DOHH2 (cell line): ENCODE results near the gene DDHD1.

ENCODE experiments used
- H3F3A ChIP-seq: fragments of 200-600 bp; sonication (generic), shearing (Covaris generic); 2 replicates; pipeline ENCODE4 v1.6.0; 2016; ENCODE audit warnings: antibody characterized with exemption, mild to moderate bottlenecking; ENCODE audit not compliant: control insufficient read depth, insufficient read depth
- H3K27ac ChIP-seq: fragments of 200-600 bp; sonication (generic); 2 replicates; pipeline ENCODE4 v1.5.1; 2014; ENCODE audit warnings: low read depth, mild to moderate bottlenecking, low read length, moderate library complexity
- H3K27me3 ChIP-seq: fragments of 200-600 bp; sonication (generic); 2 replicates; pipeline ENCODE4 v1.6.1; 2014; ENCODE audit warnings: mild to moderate bottlenecking, low read length, mixed read lengths; ENCODE audit not compliant: control insufficient read depth
- H3K36me3 ChIP-seq: fragments of 200-600 bp; sonication (generic); 2 replicates; pipeline ENCODE4 v1.6.1; 2014; ENCODE audit warnings: mild to moderate bottlenecking, low read length, moderate library complexity, mixed read lengths; ENCODE audit not compliant: control insufficient read depth
- H3K4me1 ChIP-seq: fragments of 200-600 bp; sonication (generic); 2 replicates; pipeline ENCODE4 v1.6.1; 2014; ENCODE audit warnings: mild to moderate bottlenecking, low read length, mixed read lengths; ENCODE audit not compliant: control insufficient read depth
- H3K4me2 ChIP-seq: fragments of 200-600 bp; sonication (generic); 2 replicates; pipeline ENCODE4 v1.6.0; 2014; ENCODE audit warnings: mild to moderate bottlenecking, low read length, moderate library complexity
- H3K4me3 ChIP-seq: fragments of 200-600 bp; sonication (generic); 2 replicates; pipeline ENCODE4 v1.5.1; 2014; ENCODE audit warnings: mild to moderate bottlenecking, low read length, mixed read lengths
- H3K79me2 ChIP-seq: fragments of 200-600 bp; sonication (generic); 2 replicates; pipeline ENCODE4 v1.6.1; 2014; ENCODE audit warnings: mild to moderate bottlenecking, low read length, mixed read lengths; ENCODE audit not compliant: control insufficient read depth
- H3K9me2 ChIP-seq: fragments of 200-600 bp; sonication (generic); replicated peaks from 2 replicates; pipeline ENCODE4 v1.6.1; 2014; ENCODE audit warnings: mild to moderate bottlenecking, low read length, mixed read lengths; ENCODE audit not compliant: control insufficient read depth
- H3K9me3 ChIP-seq: fragments of 200-600 bp; sonication (generic); 2 replicates; pipeline ENCODE4 v1.6.1; 2014; ENCODE audit warnings: antibody characterized with exemption, low read length, mixed read lengths; ENCODE audit not compliant: control insufficient read depth, insufficient read depth
- H4K20me1 ChIP-seq: fragments of 200-600 bp; sonication (generic); 2 replicates; pipeline ENCODE4 v1.6.0; 2014; ENCODE audit warnings: low read depth, mild to moderate bottlenecking, antibody characterized with exemption, low read length, moderate library complexity; ENCODE audit not compliant: control insufficient read depth, insufficient read depth
- CTCF ChIP-seq: fragments of 200-600 bp; sonication (generic); IDR thresholded peaks from one replicate; pipeline ENCODE4 v1.5.1; 2014; ENCODE audit warnings: antibody characterized with exemption, mild to moderate bottlenecking, low read depth, low read length; ENCODE audit not compliant: poor library complexity, severe bottlenecking
- EZH2phosphoT487 ChIP-seq: fragments of 200-600 bp; sonication (generic); IDR thresholded peaks from 2 replicates; pipeline ENCODE4 v1.6.1; 2017; ENCODE audit warnings: borderline replicate concordance, mild to moderate bottlenecking, antibody characterized with exemption, low read length, moderate library complexity, mixed read lengths

The DDHD1 gene

GRCh38 chr14:53016919-53017318 is 136.2 kb downstream of the DDHD1 start:
- Histone ChIP-seq H4K20me1 (no peaks in the 10 kb centered on the region), H3K36me3 (no peaks in the 10 kb centered on the region), H3K9me3 (no peaks in the 10 kb centered on the region), H3F3A (no peaks in the 10 kb centered on the region), H3K4me1 (no peaks in the 10 kb centered on the region), H3K4me3 (no peak overlapping the region), H3K27me3 (no peaks in the 10 kb centered on the region), H3K9me2 (no peaks in the 10 kb centered on the region), H3K4me2 (no peak overlapping the region), H3K79me2 (no peaks in the 10 kb centered on the region), H3K27ac (no peak overlapping the region)
- TF ChIP-seq CTCF (no peak), EZH2phosphoT487 (no peak)

GRCh38 chr14:53016491-53016890 is 136.6 kb downstream of the DDHD1 start:
- TF ChIP-seq CTCF (no peak), EZH2phosphoT487 (no peak)
- Histone ChIP-seq H3K4me3 (no peak overlapping the region), H3K4me2 (no peak overlapping the region), H3F3A (no peaks in the 10 kb centered on the region), H3K36me3 (no peaks in the 10 kb centered on the region), H3K27me3 (no peaks in the 10 kb centered on the region), H4K20me1 (no peaks in the 10 kb centered on the region), H3K4me1 (no peaks in the 10 kb centered on the region), H3K9me3 (no peaks in the 10 kb centered on the region), H3K79me2 (no peaks in the 10 kb centered on the region), H3K27ac (no peak overlapping the region), H3K9me2 (no peaks in the 10 kb centered on the region)

GRCh38 chr14:53011053-53011462 is 142.1 kb downstream of the DDHD1 start:
- Histone ChIP-seq H4K20me1 (no peaks in the 10 kb centered on the region), H3K4me2 (no peak overlapping the region), H3K4me1 (no peaks in the 10 kb centered on the region), H3K27me3 (peaks cover 3% of the 10 kb centered on the region), H3K36me3 (no peaks in the 10 kb centered on the region), H3K9me3 (no peaks in the 10 kb centered on the region), H3K4me3 (no peak overlapping the region), H3K79me2 (no peaks in the 10 kb centered on the region), H3K27ac (no peak overlapping the region), H3K9me2 (no peaks in the 10 kb centered on the region), H3F3A (no peaks in the 10 kb centered on the region)
- no peak for TF ChIP-seq CTCF
- TF ChIP-seq EZH2phosphoT487 = no peak
